DMS 273 (cell line): ENCODE data around the gene SMAD3.

Experiments
- DNase-seq: peaks from one replicate; lab custom pipeline; 2025; ENCODE audit not compliant: unreplicated experiment; lab: John Stamatoyannopoulos, UW

SMAD3 gene

DNA sequence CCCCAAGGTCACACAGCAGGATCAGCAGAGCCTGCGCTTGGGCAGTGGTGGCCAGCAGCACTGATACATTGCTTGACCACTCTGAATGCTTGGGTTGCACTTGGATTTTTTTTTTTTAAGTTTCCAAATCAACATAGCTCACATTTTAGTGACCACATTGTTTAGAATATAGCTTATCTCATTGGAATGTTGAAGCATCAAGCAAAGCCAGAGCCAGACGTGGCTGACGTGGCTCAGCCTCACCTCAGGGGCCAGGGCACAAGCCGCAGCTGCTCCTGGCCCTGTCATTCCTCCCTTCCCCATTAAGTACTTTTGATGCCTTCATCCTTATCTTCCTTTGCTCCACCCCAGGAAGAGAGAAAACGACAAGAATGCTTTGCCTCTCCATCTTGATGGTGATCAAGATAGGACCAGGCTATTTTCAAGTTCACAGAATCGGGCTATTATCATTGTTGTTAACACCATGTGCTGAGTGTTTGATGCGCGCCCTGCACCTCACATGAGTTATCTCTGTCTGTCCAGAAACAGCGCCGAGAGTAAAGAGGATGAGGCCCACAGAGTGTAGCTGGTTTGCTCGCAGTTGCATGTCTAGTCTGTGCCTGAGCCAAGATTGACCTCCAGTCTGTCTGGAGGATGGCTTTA lies 113.3 kb downstream of the SMAD3 start:
- no peak for DNase-seq

DNA sequence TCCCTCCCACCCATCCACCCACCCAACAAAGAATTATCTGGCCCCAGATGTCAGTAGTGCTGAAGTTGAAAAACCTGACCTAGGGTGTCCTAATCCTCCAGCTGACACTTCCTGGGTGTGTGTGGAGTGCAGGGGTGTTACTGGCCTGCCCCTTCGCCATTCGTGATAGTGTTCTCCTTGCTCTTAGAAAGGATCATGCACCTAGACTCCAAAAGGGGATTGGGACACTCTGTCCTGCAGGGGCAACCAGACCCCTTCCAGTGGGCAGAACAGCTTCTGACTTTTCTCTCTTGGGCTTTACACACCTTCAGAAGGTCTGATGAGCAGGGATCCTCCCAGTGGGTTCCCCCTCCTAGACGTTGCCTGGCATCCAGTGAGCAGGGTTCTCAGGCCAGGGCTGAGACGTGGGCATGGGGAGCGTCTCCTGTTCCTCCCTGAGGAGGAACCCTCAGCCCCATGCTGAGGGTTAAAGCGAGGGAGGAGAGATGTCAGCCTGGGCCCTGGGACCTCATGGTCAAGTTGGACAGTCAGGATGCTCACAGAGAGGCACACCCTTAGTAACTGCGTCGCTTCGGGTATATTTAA lies 114.1 kb downstream of the SMAD3 start:
- no peak for DNase-seq

GRCh38 chr15:67180035-67180434 lies 114.6 kb downstream of the SMAD3 start:
- DNase-seq = no peak

DNA sequence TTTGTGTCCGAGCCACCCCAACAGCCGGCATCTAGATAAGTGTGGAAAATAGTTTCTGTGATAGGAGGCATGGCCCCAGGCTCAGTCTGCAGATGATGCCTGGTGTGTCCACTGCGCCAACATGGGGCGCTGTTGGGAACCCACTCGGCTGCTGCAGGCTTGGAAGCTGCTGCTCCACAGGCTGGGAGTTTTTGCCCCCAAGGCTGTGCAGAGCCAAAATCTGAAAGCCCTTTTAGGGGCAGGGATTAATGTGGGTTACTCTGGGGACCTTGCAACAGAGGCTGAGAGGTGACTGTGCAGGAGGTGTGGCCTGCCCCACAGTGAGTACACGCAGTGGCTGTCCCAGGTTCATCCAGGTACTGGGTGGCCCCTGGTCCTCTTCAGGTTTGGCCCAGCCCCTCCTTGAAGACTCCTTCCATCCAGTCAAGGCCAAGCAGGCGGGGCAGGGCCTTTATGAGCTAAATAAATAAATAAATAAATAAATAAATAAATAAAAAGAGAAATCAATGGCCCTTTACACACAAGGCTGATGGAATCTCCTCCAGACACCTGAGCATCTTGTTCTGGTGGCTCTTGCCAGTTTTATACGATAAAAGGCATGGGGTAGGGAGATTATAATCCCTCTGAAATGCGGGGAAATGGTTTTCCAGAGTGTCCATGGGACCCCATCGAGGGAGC lies 115.3 kb downstream of the SMAD3 start:
- DNase-seq = no peak

GRCh38 chr15:67181221-67181639 lies 115.8 kb downstream of the SMAD3 start:
- DNase-seq = no peak

GRCh38 chr15:67183443-67184169 lies 118.2 kb downstream of the SMAD3 start:
- DNase-seq = no peak

DNA sequence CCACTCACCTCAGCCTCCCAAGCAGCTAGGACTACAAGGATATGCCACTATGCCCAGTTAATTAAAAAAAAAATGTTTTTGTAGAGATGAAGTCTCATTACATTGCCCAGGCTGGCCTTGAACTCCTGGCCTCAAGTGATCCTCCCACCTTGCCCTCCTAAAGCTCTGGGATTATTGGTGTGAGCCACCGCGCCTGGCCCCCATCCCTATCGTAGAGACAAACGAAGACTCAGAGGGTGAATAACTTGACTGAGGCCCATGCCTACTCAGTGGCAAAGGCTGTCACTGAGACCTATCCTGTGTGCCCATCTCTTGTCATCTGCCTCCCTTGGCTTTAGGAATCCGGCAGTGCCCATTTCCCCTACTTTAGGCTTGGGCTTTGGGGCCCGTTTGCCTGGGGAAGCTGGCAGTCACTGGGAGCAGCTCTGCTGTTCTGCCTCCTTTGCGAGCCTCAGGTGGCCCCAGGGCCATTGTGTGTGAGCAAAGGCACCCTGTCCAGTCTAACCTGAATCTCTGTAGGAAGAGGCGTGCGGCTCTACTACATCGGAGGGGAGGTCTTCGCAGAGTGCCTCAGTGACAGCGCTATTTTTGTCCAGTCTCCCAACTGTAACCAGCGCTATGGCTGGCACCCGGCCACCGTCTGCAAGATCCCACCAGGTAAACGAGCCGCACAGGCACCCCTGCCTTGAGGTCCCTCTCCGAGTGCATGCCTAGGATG lies 119.0 kb downstream of the SMAD3 start:
- DNase-seq = no peak

- DNase-seq = no peak
Observed at GRCh38 chr15:67185051-67185450, 119.6 kb downstream of the SMAD3 start.

DNA sequence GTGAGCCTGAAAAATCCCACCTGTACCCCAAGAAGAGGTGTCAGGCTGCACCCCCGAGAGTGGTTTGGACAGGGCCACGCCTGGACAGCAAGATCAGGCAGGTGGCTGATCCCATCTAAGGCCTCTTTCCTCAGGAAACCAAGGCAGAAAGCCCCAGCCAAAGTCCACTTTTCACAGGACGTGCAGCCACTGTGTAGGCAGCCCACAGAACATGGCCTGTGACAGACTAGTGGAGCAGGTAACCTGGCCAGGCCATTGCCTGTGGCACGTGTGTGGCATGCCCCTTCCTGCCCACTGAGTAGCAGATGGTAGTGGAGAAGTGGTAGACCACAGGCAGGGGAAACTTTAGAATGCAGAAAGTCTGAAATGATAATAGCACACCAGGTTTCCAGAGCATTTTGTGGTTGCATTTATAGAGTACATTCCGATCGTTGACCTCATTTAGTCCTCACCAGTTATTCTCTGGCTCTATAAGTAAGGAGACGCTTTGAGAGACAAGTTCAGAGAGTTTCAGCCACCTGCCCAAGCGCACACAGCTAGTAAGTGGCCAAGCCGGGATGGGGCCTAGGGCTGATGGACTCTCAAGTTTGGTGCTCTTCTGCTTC lies 120.3 kb downstream of the SMAD3 start:
- DNase-seq = peak; percentile 67

DNA sequence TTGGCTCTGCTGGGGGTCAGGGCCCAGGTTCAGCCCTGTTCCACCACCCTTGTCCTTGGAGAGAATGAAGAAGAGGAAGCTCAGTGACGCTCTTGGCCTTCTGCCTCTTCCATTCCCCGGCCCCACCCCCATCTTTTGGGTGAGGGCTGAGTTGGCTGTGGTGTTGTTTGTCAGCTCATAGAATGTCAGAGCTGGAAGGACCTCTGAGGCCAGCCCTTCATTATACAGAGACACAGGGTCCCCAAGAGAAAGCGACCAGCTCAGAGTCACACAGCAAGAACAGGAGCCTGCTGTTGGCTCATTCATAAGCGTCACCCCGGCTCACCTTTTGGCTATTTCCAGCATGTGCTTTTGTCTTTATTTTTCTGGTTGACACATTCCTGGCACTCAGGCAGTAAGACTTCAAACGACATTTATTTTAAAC lies 120.8 kb downstream of the SMAD3 start:
- no peak for DNase-seq

- DNase-seq = no peak
Observed at GRCh38 chr15:67186688-67187087, 121.3 kb downstream of the SMAD3 start.

DNA sequence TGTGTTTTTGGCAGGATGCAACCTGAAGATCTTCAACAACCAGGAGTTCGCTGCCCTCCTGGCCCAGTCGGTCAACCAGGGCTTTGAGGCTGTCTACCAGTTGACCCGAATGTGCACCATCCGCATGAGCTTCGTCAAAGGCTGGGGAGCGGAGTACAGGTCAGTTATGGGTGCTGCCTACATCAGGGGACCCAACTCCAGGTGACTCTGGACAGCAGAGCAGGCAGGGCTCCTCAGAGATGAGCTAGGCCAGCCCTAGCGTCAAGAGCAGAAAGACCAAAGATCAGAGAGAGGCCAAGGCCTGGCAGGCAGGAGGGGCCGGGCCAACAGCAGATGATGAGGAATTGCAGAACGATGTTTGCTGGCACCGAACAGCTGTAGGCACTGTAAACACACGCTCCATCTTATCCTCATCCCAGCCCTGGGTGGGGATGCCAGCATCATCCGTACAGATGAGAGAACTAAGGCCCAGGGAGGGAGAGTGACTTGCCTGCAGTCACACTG lies 122.0 kb downstream of the SMAD3 start:
- no peak for DNase-seq

GRCh38 chr15:67188551-67189218 lies 123.3 kb downstream of the SMAD3 start:
- no peak for DNase-seq

DNA sequence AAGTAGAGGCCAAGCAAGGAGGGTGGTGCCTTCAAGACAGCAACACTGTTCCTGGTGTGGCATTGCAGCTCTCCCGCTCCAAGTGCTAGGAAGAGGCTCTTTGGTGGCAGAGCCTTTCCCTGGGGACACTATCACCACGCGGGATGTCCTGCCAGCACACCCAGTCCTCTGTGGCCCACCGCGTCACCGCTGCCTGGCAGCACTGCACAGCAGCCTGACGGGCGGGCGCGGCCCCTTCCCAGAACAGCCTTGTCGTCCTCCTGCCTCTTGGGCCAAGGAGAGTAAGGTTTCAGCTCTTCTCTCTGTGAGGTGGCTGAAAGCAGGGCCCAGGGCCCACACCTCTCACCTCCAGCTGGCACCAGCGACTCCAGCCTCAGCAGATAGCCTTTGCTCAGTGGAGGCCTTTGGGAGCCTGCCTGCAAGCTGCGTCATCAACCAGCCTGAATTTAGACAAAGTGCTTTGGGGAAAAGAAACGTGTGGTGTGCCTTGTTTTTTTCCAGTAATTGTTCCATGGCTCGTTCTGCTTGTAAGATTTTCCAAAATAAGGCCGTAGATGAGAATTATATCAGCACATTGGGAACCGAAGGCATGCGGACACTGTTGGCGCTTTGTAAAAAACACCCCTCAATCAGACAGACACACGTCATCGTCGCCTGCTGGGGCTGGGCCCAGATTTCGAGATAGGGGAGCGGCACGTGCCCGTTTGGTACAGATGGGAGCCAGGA lies 124.1 kb downstream of the SMAD3 start:
- DNase-seq = no peak

GRCh38 chr15:67190326-67190725 lies 124.9 kb downstream of the SMAD3 start:
- no peak for DNase-seq

DNA sequence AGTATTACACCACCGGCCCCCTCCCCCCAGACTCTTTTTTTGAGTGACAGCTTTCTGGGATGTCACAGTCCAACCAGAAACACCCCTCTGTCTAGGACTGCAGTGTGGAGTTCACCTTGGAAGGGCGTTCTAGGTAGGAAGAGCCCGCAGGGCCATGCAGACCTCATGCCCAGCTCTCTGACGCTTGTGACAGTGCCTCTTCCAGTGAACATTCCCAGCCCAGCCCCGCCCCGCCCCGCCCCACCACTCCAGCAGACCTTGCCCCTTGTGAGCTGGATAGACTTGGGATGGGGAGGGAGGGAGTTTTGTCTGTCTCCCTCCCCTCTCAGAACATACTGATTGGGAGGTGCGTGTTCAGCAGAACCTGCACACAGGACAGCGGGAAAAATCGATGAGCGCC lies 125.4 kb downstream of the SMAD3 start:
- no peak for DNase-seq

DNA sequence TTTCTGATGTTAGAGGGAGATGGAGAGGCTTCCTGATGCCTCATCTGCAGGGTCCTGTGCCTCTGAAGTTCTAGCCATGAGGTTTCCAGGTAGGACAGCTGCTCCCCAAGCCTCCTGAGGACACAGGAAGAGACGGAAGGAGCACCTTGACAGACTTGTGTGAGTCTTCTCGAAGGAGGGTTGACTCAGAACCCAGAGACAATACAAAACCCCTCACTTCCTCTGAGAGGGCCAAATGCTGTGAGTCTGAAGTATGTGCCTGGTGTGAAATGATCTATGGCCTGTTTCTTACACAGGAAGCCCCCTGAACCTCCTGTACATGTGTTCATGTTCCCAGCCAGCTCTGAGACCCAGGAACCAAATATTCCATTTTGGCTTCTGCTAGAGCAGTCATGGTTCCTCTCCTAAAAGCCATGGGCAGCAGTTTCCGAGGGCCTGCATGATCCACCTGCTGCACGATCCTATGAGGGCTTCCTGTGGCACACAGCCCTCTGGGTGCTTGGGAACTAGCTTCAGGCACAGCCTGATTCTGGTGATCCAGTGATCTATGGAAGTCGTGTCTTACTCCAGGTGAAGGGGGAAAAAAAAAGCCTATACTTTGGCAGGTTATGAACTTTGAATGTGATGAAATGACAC lies 126.9 kb downstream of the SMAD3 start:
- DNase-seq = no peak

- no peak for DNase-seq
Observed at GRCh38 chr15:67193223-67193990, 128.0 kb downstream of the SMAD3 start.
